Left hindlimb (tissue), 1 donor: ENCODE results near the gene PRR15.

Source experiments
- DNase-seq: peaks from one replicate; pipeline ENCODE4 v3.0.0-alpha.2; 2018

The PRR15 gene

DNA sequence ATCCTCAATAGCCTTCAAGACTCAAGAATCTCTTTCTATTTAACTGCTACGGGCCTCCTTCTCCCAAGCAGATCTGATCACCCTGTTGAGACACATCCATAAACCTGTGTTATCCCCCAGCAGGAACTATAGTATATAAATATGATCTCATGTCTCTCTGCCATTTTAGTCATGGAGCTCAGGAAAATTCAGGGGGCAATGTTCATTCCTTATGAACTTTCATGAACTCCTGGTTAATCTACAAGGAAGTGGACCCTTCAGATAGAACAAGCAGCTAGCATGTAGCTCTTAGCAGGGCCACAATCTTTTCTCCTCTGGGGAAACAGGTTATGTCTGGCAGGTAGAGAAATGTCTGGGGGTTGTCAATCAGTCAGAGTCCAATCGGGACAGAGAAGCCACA, 8.9 kb downstream of the PRR15 start:
- DNase-seq: no peak

DNA sequence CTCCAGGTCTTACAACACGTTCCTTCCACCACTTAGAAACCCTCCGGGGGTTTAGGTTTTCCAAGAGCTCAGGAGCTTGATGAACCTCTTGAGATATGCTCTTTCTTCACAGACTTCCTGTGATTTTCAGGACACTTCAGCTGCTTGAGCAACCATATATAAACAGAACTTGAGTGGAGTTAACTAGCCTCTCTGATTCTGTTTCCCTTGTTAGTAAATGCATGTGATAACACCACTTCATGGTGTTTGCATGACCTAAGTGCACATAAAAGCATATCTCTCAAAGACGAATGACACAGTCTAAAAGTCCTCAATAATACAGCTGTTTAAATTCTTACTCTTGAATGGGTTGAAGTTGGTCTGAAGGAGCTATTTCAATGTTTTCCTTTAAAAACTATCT, 9.9 kb downstream of the PRR15 start:
- no peak for DNase-seq

DNA sequence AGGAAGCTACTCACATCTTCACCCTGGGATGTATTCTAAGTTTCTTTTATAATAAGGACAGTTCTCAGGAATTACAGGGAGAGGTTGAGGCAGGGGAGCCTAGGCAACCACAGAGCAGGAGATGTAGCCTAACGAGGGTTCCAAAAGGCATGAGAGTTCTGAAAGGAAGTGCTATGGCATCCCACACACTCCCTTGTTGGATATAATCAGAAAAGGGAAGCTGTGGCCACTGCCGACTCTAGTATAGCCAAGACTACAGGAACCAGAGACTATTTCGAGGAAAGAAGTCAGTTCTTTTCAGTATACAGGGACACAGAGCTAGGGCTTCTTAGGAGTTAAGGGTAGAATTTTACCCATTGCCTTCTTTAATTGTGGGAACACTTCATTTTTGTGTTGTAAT, 11.0 kb downstream of the PRR15 start:
- no peak for DNase-seq

DNA sequence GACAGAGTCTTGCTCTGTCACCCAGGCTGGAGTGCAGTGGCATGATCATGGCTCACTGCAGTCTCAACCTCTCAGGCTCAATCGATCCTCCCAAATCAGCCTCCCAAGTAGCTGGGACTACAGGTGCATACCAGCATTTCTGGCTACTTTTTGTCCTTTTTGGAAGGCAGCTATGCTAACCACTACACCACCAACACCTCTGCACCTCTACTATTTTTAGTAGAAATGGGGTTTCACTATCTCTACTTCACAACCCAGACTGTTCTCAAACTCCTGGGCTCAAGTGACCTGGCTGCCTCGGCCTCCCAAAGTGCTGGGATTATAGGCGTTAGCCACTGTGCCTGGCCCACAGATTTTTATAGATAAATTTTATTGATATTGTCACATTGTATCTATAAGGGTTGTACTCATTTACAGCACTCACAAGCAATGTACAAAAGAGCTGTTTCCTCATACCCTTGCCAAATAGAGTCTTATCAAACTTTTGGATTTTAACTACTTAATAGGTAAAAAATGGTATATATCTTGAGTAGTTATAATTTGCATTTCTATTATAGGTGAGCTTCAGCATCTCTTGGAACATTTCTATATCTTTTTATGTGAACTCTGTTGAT, 23.7 kb downstream of the PRR15 start:
- no peak for DNase-seq

DNA sequence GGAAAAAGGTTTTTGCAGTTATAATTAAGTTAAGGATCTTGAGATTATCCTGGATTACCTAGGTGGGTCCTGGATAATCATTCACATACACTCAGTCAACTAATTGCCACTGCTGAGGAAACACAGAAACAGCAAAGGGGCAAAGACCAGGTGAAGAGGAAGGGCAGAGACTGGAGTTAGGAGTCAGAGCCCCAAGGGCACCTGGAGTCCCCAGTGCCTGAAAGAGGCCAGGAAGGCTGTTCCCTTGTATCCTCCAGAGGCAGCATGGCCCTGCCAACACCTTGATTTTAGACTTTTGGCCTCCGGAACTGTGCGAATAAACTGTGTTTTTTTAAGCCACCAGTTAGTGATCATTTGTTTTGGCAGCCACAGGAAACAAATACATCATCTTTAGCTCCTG, 24.6 kb downstream of the PRR15 start:
- no peak for DNase-seq

DNA sequence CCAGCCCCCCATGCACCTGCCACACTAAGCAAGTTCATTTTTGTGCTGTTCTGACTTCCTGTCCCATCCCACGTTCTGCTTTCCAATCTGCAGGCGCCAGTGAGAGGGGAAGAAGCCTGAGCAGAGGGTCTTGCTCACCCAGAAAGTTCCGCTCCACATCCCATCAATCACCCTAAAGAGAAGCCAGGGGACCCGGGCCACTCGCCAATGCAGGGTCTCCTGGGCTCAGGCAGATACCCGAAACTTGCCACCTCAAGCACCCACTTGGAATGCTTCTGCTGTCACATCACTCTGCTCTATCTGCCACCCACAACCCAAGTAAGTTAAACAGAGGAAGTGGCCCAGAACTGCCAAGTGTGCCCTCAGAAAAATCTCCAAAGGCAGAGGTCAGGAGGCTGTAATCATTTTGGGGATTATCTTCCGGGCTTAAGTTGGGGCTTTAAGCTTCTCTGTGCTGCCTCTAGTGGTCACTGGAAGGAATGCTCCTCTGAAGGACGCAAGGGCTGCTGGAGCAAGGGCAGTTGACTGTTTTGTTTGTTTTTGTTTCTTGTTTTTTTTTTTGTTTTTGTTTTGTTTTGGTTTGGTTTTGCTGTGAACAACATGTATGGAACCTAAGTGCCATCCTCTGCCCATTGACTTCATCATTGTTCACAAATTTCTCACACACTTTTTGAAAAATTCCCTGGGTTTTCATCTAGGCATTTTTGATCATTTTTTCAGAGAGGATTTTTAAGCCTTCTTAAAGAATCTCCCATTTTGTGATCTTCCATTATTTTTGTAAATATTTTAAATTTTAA, 25.5 kb downstream of the PRR15 start:
- no peak for DNase-seq

DNA sequence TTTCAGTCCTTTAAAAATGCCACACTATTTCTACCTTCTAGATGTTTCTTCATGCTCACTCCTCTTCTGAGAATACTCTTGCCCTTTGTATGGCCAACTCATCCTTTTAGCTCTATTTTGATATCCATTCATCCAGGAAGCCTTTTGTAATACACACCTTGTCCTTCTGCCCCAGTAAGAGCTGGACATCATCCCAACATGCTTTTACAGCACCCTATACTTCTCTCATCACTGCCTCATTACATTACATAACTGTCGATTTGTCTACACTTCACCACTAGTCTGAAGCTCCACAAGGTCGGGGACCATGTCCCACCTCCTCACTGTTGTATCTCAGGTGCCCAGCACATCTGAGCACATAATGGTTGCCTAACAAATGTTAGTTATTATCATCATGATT, 29.2 kb downstream of the PRR15 start:
- no peak for DNase-seq

DNA sequence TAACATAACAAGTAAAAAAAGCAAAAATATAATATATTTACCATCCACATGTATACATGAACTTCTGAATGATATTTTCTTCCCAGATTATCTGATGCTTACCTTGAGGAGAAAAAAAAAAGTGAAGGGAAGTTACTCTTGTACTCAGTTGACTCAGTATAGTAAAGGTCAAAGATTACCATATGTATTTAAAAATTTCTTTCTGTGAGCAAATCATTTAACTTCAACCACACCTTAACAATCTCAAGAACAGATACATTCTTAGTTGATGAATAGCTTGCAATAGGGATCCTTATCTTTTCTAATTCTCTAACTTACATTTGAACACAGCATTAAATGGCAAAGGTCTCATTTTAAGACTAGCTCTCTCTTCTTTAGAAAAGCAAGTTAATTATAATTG, 29.8 kb downstream of the PRR15 start:
- DNase-seq: no peak

DNA sequence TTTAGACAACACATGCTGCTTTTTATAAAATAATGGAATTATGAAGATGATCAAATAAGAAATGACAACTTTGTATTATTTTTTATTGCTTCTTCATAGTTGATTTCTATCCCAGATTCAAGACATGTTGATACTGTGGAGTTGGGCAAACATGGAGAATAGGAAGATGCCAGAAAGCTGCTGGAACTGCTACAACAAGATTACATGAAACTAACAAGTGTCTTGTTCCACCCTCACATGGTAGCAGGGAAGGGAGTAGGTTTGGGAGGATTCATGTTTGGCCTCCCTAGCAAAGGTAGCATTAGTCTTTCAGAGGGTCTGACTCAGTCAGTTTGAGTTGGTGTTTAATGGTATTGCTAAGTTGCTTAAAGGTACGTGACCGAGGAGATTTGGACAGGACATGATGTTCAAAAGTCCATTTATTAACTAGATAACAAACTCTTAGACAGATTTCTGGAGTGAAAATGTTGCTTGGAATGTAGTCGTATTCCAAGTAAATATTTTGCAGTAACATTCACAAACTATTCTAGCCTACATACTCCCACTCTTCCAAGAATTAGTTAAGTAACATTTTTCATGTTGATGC, 33.1 kb downstream of the PRR15 start:
- no peak for DNase-seq

DNA sequence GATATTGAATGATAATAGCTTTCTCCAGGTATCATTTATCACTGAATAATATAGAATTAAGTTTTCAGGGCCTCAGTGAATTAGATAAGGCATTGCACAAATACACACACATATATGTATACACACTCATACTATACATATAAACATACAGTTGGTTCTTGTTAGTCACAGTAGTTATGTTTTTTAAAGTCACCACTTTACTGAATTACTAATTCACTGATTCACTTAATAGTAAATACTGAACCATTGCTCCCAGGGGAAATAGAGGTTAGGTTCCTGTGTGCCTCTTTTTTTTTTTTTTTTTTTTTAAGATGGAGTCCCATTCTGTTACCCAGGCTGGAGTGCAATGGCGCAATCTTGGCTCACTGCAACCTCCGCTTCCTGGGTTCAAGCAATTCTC, 33.6 kb downstream of the PRR15 start:
- no peak for DNase-seq

DNA sequence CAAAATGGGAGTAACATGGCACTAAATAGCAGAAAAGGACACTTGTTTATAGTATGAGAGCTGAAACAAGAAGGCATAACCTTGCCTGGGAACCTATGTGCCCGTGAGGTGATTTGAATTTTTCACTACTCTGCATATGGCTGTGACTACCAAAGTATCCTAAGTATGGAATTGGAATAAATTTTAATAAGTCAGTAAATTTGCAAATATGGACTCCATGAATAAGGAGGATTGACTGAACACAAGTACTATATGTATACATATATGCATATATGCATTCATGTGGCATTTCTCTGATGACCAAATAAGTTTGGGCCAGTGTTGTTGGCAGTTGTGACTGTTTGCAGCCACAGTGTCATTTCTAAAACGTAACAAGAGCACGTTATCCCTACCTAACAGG, 34.5 kb downstream of the PRR15 start:
- no peak for DNase-seq

DNA sequence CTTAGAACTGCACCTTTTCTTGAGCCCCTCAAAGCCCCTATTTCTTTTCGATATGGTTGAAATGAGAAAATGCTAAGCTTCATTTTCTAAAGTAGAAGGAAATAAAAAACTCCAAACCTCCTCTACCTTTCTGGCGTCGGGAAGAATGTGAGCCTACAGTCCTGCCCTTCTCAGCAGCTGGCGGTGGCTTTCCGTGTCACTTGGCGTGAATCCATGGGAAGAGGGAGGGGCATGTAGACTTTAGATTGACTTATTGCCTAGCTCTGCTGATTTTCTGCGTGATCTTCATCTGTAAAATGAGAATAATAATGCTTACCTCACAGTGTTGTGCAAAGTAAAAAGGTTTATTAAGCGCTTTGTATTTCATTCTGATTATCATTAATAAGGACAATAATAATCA, 35.0 kb downstream of the PRR15 start:
- DNase-seq: no peak

DNA sequence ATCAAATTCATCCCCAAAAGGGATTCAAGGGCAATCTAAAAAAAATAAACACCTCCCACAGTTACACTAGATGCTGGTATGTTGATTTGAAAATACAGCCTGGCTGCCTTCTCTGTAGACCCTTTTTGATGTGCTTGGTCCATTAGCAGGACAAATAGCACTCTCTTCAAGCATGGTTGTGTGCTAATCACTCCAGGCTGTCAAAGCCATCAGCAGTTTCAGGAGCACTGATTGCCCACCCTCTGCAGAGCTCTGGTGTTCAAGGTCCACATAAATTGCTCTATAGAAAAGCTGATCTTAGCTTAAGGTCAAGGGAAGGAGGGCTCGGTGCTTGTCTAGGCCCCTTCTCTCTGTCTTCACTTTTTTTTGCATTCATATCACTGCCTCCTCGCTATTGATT, 35.4 kb downstream of the PRR15 start:
- DNase-seq: no peak

DNA sequence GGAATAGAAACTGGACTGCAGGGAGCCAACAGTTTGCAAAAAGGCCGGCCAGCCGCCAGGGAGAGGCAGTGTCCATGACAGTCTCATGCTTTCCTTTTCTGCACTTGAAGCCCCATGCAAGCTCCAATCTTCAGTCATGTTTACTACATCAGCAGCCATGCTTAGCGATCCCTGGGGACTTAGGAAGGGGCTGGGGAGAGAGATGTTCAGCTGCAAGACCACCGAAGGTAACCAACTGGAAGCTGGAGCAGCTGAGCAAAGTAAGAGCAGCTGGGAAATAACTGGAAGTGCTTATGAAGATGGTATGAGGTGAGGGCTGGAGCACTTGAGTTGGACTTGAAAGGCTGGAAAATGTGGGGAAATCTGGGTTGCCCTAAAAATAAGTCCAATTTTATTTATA, 37.0 kb downstream of the PRR15 start:
- no peak for DNase-seq

DNA sequence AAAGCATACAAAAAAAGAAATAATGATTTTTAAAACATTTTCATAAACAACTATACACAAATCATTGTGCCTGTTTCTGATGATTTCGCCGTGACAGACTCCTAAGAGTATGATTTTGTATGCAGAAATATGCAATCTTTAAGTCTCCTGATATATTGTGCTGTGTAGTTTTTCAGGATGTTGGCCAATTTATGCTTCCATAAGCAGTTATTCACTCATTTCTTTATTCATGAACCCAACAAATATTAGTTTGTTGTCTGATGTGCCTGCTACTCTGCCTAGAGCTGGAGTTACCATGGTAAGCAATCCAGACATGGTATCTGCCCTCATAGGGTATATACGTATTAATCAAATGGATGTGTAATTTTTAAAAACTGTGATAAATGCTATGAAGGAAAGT, 40.4 kb downstream of the PRR15 start:
- no peak for DNase-seq

DNA sequence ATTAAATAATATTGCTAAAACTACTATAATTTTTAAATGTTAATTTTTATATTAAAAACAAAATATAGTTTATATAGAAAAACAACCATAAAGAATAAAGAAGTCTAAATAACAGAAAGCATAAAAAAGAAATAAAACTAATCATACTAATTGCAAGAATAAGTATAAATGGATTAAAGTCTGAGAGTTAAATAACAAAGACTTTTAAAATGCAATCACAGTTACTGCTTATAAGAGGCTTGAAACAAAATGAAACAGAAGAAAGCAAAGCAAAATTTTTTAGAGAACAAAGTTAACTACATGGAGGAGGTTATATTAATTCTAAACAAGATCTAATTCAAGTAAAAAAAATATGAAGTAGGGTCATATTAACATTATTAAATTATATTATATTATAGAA, 41.1 kb downstream of the PRR15 start:
- no peak for DNase-seq

DNA sequence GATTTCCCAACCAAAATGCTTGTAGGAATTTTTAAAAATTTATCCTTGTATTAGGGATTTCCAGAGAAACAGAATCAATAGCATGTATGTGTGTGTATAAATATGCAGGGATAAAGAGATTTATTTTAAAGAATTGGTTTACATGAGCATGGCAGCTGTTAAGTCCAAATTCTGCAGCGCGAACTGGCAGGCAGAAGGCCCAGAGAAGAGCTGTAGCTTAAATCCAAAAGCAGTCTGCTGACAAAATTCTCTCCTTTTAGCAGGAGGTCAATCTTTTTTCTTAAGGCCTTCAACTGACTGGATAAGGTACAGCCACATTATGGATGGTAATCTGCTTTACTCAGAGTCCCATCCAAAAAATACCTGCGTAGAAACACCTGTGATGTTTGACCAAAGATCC, 42.0 kb downstream of the PRR15 start:
- DNase-seq: no peak

DNA sequence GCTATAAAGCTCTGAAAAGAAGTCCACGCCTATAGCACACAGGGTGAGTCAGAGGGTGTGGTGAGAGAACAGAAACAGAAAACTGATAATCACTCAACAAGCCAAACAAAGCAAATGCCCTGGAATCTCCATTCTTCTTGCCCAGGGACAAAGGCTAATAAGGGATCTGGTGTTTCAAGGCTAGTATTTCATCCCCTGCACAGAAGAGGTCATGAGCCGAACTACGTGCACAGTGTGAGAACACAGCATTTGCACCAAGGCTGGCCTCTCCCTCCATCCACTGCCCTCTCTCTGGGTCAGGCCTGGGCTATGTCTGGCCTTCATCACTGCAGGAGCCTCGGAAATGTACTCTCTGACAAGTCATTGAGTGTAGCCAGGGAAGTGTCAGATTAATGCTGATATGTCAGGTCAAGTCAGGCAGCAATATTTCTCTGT, 42.7 kb downstream of the PRR15 start:
- DNase-seq: no peak

DNA sequence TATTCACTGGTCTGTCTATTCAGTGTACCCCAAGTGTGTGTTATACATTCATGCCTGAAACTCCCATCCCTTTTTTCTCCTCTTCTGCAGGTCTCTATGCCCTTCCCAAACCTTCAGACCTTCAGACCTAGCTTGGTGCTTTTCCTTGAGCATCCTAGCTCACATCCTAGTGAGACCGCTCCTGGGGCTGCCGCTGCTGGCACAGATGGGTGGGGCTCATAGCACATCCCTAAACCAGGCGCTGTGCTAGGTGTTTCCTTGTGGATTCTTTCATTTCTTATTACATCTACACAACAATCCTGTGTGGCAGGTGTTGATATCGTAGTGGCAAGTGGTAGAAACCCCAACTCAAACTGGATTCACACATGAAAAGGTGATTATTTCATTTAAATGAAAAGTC, 43.2 kb downstream of the PRR15 start:
- no peak for DNase-seq

DNA sequence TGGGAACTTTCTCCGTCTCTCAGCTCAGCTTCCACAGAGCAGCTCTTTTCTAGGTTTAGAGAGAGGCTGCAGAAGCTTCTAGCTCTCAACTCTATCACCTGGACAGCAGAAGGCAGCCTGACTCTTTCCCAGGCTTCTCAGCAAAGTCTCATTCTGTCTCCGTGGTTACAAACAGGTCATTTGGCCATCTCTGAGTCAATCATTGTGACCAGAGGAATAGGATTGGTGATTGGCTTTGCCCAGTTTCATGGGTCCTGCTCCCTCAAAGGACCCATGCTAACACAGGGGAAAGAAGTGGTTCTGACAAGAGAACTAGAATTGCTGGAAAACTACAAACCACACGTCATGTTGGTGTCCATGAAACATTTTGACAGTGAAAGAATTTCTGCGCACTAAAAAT, 43.6 kb downstream of the PRR15 start:
- no peak for DNase-seq

DNA sequence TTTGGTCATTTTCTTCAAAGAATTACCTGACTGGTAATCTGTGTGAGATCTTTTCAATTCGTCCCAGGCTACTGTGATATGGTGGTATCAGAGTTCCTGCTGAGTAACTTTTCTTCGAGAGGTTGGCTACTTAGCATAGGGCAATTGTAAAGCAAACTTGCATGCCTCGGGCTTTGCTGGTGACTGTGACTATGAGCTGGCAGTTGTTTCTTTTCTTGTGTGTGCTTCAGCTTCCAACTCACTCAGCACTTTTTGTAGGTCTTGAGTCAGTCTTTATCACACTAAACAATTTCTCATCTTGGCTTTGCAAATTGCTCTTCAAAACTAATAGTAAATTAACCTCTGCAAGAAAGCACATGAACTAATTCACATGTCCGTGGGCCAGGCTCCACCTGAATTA, 44.3 kb downstream of the PRR15 start:
- DNase-seq: no peak

DNA sequence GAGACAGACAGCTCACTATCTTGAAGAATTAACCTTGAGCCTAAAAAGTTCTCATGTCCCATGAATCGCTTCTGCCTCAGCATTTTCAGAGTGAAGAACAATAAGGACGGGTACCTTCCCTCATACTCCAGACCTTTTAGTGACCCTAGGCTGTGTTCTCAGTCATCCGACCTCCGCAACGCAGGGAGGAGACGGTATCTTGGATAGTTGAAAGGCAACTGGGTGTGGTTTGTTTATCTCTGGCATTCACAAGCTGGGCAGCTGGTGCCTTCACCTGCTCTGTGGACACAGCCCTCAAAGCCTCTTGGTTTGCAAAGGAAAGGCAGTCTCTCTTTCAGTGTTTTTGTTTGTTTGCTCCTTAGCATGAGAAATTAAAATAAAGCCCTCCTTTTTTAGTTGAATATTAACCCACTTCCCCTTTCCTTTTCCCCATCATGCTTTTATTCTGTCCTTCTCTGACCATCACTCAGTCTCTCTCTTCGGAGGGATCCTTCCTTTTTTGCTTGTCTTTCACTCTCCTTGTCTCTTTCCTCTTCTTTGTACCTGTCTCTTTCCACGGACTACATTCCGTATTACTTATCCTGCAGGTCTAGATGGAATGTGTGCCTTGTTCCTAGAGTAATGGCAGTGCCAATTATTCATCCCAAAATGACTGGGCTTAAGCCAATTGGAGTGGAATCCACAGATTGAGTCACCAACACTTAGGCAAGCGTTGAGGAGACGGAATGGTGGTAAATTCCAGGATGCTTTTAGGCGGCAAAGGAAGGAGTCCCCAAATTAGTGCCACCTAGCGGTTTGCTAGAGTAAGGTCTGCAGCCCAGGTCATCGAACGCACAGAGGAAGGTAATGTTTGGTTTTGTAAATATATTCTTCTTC, 45.8 kb downstream of the PRR15 start:
- no peak for DNase-seq

DNA sequence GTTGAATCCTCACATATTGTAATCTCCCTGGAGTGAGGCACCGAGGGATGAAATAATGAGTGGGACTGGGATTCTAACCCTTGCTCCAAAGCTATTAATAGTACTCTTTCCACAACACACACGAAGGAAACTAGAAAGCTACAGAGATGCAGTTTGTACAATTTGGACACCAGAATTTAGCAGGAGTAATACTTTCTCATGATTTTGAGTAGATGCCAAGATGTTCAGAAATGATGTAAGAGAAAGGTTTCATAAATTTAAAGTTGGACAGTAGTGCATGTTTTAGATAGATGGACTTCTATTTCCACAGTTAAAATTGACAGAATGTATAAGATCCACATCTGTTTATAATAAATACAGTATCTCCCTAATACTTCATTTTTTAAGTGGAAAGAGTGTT, 46.5 kb downstream of the PRR15 start:
- DNase-seq: no peak
